ENCODE measurements around the gene NMNAT2.
"Not testable (repeated sequence)": the region's sequence is repeated elsewhere in the genome, so short reads cannot be mapped to it uniquely, and the experiment has no call there.

The NMNAT2 gene

GRCh38 chr1:183285746-183286145 is 132.4 kb downstream of the NMNAT2 start:
- no peak for DNase-seq (ENCODE audit: low read depth in 2 of 2)

GRCh38 chr1:183285256-183285655 is 132.9 kb downstream of the NMNAT2 start:
- DNase-seq (ENCODE audit: low read depth in 2 of 2), result no peak

GRCh38 chr1:183284086-183284485 is 134.1 kb downstream of the NMNAT2 start:
- DNase-seq (ENCODE audit: low read depth in 2 of 2), result no peak

GRCh38 chr1:183283286-183283685 is 134.9 kb downstream of the NMNAT2 start:
- no peak for DNase-seq (ENCODE audit: low read depth in 2 of 2)

GRCh38 chr1:183282101-183282855 is 135.9 kb downstream of the NMNAT2 start:
- no peak for DNase-seq (ENCODE audit: low read depth in 2 of 2)

GRCh38 chr1:183281553-183282091 is 136.6 kb downstream of the NMNAT2 start:
- peak; percentile 62 to 73 for DNase-seq (ENCODE audit: low read depth in 2 of 2)

GRCh38 chr1:183281039-183281438 is 137.1 kb downstream of the NMNAT2 start:
- DNase-seq (ENCODE audit: low read depth in 2 of 2), result no peak

- DNase-seq (ENCODE audit: low read depth in 2 of 2), result no peak
Observed at GRCh38 chr1:183279835-183280234, 138.3 kb downstream of the NMNAT2 start.

GRCh38 chr1:183278739-183279591 is 139.2 kb downstream of the NMNAT2 start:
- DNase-seq (ENCODE audit: low read depth in 2 of 2), result no peak

GRCh38 chr1:183277821-183278738 is 140.1 kb downstream of the NMNAT2 start:
- DNase-seq (ENCODE audit: low read depth in 2 of 2), result no peak

GRCh38 chr1:183276386-183277080 is 141.6 kb downstream of the NMNAT2 start:
- DNase-seq (ENCODE audit: low read depth in 2 of 2), result no peak

GRCh38 chr1:183275322-183275721 is 142.9 kb downstream of the NMNAT2 start:
- no peak for DNase-seq (ENCODE audit: low read depth in 2 of 2)

GRCh38 chr1:183274836-183275235 is 143.3 kb downstream of the NMNAT2 start:
- no peak for DNase-seq (ENCODE audit: low read depth in 2 of 2)

- not testable (repeated sequence) for DNase-seq (ENCODE audit: low read depth in 2 of 2)
Observed at GRCh38 chr1:183273984-183274383, 144.2 kb downstream of the NMNAT2 start.

- DNase-seq (ENCODE audit: low read depth in 2 of 2), result no peak
Observed at GRCh38 chr1:183273300-183273699, 144.9 kb downstream of the NMNAT2 start.

- no peak for DNase-seq (ENCODE audit: low read depth in 2 of 2)
Observed at GRCh38 chr1:183272390-183272848, 145.8 kb downstream of the NMNAT2 start.

- no peak for DNase-seq (ENCODE audit: low read depth in 2 of 2)
Observed at GRCh38 chr1:183270541-183271141, 147.5 kb downstream of the NMNAT2 start.

- DNase-seq (ENCODE audit: low read depth in 2 of 2), result no peak
Observed at GRCh38 chr1:183267646-183268431, 150.3 kb downstream of the NMNAT2 start.

- DNase-seq (ENCODE audit: low read depth in 2 of 2), result no peak
Observed at GRCh38 chr1:183263886-183264602, 154.1 kb downstream of the NMNAT2 start.
